Measurements from ENCODE around the gene ZNF816.
"Not testable (repeated sequence)": the region's sequence is repeated elsewhere in the genome, so short reads cannot be mapped to it uniquely, and the experiment has no call there.

Gene ZNF816

DNA sequence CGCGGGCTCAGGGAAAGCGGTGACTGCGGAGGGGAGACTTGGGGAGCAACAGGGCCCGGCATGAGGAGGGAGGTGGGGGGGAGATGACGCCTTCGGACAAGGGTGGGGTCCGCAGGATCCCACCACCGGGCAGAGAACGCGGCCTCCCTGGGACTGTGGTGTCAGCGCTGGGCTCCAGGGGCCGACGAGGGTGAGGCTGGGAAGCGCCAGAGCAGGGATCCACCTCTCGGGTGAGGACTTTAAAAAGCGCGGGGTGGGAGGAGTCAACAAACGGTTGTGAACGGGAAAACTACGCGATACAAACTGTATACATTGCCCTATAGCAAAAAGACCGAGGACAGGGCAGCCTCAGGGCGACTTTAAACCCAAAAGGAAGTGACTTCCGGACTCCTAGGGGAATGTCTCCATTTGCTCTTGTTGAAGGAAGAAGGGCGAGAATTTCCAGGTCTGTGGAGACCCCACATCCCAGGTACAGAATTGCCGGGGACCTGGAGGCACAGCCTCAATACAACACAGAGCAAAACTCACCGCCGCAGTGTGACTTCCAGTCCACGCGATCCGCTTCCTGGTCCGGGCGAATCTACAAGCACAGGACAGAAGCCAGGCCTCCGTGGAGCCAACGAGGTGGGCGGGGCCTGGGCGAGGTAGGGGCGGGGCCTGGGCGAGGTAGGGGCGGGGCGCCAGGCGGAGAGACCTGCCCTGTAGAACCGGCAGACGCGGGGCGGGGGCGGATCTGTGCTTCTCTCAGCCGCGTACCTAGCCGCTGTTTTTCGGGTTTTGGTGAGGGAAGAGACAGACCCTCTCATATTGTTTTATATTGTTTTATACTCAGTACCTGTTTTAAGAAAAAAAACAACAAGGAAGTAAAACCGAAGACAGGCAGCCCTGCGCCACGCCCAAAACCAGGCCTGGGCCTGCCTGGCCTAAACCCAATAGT lies 39.6 kb downstream of the ZNF816 start, which contains the start of gene ZNF888:
ZNF888 (minus strand) TSS at position 588 of the 937 bp plus-strand sequence. CDS start 5,555 bp downstream, outside the sequence.
- TF ChIP-seq, protein P1, sequence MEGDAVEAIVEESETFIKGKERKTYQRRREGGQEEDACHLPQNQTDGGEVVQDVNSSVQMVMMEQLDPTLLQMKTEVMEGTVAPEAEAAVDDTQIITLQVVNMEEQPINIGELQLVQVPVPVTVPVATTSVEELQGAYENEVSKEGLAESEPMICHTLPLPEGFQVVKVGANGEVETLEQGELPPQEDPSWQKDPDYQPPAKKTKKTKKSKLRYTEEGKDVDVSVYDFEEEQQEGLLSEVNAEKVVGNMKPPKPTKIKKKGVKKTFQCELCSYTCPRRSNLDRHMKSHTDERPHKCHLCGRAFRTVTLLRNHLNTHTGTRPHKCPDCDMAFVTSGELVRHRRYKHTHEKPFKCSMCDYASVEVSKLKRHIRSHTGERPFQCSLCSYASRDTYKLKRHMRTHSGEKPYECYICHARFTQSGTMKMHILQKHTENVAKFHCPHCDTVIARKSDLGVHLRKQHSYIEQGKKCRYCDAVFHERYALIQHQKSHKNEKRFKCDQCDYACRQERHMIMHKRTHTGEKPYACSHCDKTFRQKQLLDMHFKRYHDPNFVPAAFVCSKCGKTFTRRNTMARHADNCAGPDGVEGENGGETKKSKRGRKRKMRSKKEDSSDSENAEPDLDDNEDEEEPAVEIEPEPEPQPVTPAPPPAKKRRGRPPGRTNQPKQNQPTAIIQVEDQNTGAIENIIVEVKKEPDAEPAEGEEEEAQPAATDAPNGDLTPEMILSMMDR (IDR thresholded peaks at IDR 0.05; ENCODE audit: poor library complexity, severe bottlenecking): no peak
- Histone ChIP-seq H3K36me3 (ENCODE audit: low read depth) (peaks cover 5% of the 10 kb centered on the region; the same call in 1 of the 2 replicates), H3K27me3 (ENCODE audit: insufficient read depth, poor library complexity, severe bottlenecking) (no peaks in the 10 kb centered on the region), H3K27ac (ENCODE audit: poor library complexity, severe bottlenecking) (peak within 1 kb of the TSS; percentile 81), H3K4me1 (ENCODE audit: insufficient read depth, poor library complexity, severe bottlenecking) (peaks cover 15% of the 10 kb centered on the region), H3K9me3 (ENCODE audit: severe bottlenecking) (no peaks in the 10 kb centered on the region), H3K4me3 (ENCODE audit: severe bottlenecking) (peak within 1 kb of the TSS; percentile 61)
- ATAC-seq (ENCODE audit: low read depth) (peak; percentile 93), DNase-seq (ENCODE audit: low spot score) (peak; percentile 81)

DNA sequence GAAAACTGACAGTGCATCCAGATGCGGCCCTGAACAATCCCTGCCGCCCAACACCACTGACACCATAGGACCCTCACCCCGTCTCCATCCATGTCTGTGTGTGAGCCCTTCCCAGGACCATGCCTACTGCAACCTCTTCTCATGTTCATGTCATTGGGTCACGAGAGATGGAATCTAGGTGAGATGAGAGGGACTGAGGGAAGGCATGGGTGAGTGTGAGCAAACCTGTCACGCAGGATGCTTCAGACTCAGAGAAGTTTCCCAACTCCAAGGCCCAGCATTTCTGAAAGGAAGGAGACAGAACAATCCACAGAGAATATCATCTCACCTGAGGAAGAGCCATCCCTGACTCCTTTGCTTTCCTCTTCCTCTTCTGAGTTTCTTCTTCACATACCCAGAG lies 45.1 kb downstream of the ZNF816 start:
- H3K4me3 ChIP-seq (ENCODE audit: severe bottlenecking): no peak overlapping the region
- DNase-seq (ENCODE audit: low spot score): no peak
- peaks cover 29% of the 10 kb centered on the region for H3K36me3 ChIP-seq (ENCODE audit: low read depth)
- H3K27ac ChIP-seq (ENCODE audit: poor library complexity, severe bottlenecking): no peak overlapping the region
- TF ChIP-seq, protein P1 (IDR thresholded peaks at IDR 0.05; ENCODE audit: poor library complexity, severe bottlenecking): no peak
- no peaks in the 10 kb centered on the region for H3K4me1 ChIP-seq (ENCODE audit: insufficient read depth, poor library complexity, severe bottlenecking)
- no peak for ATAC-seq (ENCODE audit: low read depth)
- no peaks in the 10 kb centered on the region for H3K9me3 ChIP-seq (ENCODE audit: severe bottlenecking)
- H3K27me3 ChIP-seq (ENCODE audit: insufficient read depth, poor library complexity, severe bottlenecking): no peaks in the 10 kb centered on the region

DNA sequence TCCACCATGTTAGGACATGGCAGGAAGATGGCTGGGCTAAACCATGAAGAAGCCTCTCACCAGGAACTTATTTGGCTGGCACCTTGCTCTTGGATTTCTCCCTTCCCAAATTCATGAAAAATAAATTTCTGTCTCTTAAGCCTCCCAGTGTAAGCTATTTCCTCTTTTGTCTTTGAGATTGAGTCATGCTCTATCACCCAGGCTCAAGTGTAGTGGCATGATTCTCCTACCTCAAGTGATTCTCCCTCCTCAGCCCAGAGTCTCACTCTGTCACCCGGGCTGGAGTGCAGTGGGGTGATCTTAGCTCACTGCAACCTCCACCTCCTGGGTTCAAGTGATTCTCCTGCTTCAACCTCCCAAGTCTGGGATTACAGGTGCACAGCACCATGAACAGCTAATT lies 52.0 kb downstream of the ZNF816 start:
- DNase-seq (ENCODE audit: low spot score) (no peak), ATAC-seq (ENCODE audit: low read depth) (no peak)
- Histone ChIP-seq H3K9me3 (ENCODE audit: severe bottlenecking) (no peaks in the 10 kb centered on the region), H3K4me1 (ENCODE audit: insufficient read depth, poor library complexity, severe bottlenecking) (no peaks in the 10 kb centered on the region), H3K36me3 (ENCODE audit: low read depth) (peaks cover 30% of the 10 kb centered on the region), H3K27ac (ENCODE audit: poor library complexity, severe bottlenecking) (no peak overlapping the region), H3K4me3 (ENCODE audit: severe bottlenecking) (no peak overlapping the region), H3K27me3 (ENCODE audit: insufficient read depth, poor library complexity, severe bottlenecking) (no peaks in the 10 kb centered on the region)
- TF ChIP-seq, protein P1 (IDR thresholded peaks at IDR 0.05; ENCODE audit: poor library complexity, severe bottlenecking): no peak

DNA sequence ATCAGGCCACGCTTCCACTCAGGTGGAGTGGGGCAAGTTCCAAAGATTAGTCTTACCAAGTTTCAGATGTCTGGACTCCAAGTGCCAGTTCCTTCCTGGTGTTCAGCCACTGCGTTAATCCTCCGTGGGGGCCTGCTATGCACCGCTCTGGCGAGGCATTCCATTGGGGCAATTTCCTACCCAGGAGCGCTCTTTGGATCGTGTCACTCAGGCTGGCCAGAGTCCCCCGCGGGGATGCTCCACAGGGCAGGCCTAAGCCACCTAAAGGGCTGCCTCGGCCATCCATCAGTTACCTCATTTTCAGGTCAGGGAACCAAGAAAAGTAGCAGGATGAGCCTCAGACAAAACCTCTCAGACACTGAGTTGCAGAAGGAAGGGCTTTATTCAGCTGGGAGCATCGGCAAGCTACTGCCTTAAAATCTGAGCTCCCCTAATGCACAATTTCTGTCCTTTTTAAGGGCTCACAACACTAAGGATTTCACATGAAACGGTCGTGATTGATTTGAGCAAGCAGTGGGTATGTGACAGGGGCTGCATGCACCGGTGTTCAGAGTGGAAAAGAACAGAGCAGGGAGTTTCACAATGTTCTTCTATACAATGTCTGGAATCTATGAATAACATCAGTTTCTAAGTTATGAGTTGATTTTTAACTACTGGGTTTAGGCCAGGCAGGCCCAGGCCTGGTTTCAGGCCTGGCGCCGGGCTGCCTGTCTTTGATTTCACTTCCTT lies 58.5 kb downstream of the ZNF816 start:
- H3K4me3 ChIP-seq (ENCODE audit: severe bottlenecking); H3K27ac ChIP-seq (ENCODE audit: poor library complexity, severe bottlenecking); DNase-seq (ENCODE audit: low spot score); H3K9me3 ChIP-seq (ENCODE audit: severe bottlenecking); H3K27me3 ChIP-seq (ENCODE audit: insufficient read depth, poor library complexity, severe bottlenecking); H3K4me1 ChIP-seq (ENCODE audit: insufficient read depth, poor library complexity, severe bottlenecking); ATAC-seq (ENCODE audit: low read depth): not testable (repeated sequence)
- H3K36me3 ChIP-seq (ENCODE audit: low read depth): peaks cover 16% of the 10 kb centered on the region

DNA sequence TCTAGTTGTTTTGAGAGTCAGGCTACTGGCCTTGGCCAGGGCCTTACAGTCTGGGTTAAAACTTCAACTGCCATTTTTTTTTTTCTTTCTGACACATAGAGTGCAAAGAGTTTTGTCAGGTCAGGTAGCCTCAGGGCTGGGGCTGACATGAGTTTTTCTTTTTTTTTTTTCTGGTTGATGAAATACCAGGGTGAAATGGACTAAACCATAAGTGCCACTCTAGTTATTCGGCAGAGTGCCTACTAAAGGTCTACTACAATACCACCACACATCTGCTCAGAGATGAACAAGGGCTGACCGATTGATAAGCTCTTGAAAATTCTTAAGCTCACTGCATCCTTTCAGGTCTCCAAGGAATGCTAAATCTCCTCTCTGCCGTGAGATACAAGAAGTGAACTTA lies 60.8 kb downstream of the ZNF816 start:
- no peak overlapping the region for H3K4me3 ChIP-seq (ENCODE audit: severe bottlenecking)
- H3K9me3 ChIP-seq (ENCODE audit: severe bottlenecking): no peaks in the 10 kb centered on the region
- TF ChIP-seq, protein P1 (IDR thresholded peaks at IDR 0.05; ENCODE audit: poor library complexity, severe bottlenecking): no peak
- no peaks in the 10 kb centered on the region for H3K4me1 ChIP-seq (ENCODE audit: insufficient read depth, poor library complexity, severe bottlenecking)
- no peak for DNase-seq (ENCODE audit: low spot score)
- H3K27ac ChIP-seq (ENCODE audit: poor library complexity, severe bottlenecking): no peak overlapping the region
- no peaks in the 10 kb centered on the region for H3K27me3 ChIP-seq (ENCODE audit: insufficient read depth, poor library complexity, severe bottlenecking)
- peaks cover 4% of the 10 kb centered on the region; the same call in 1 of the 2 replicates for H3K36me3 ChIP-seq (ENCODE audit: low read depth)
- ATAC-seq (ENCODE audit: low read depth): no peak

Measured in RWPE2 (cell line).